MM.1S (cell line): ENCODE measurements around the gene RCN2.

Experiments used
- DNase-seq: peaks from one replicate; pipeline ENCODE4 v3.0.0-alpha.2; 2015
- H2AFZ ChIP-seq: fragments of 300-600 bp; sonication (generic); 2 replicates; pipeline ENCODE4 v1.6.0; 2016; ENCODE audit warnings: antibody characterized with exemption, low read length
- H3F3A ChIP-seq: fragments of 300-600 bp; sonication (generic); 2 replicates; pipeline ENCODE4 v1.6.1; 2016; ENCODE audit warnings: mild to moderate bottlenecking, antibody characterized with exemption, low read length, moderate library complexity, mixed read lengths; ENCODE audit not compliant: insufficient read depth
- H3K27ac ChIP-seq: fragments of 300-600 bp; sonication (generic); 2 replicates; pipeline ENCODE4 v1.5.1; 2016; ENCODE audit warnings: mild to moderate bottlenecking, low read length
- H3K27me3 ChIP-seq: fragments of 300-600 bp; sonication (generic); replicated peaks from 2 replicates; pipeline ENCODE4 v1.6.0; 2016; ENCODE audit warnings: low read length; ENCODE audit not compliant: insufficient read depth
- H3K36me3 ChIP-seq: fragments of 300-600 bp; sonication (generic); replicated peaks from 2 replicates; pipeline ENCODE4 v1.6.1; 2016; ENCODE audit warnings: mild to moderate bottlenecking, low read length, mixed read lengths; ENCODE audit not compliant: insufficient read depth
- H3K4me1 ChIP-seq: fragments of 300-600 bp; sonication (generic); 2 replicates; pipeline ENCODE4 v1.6.1; 2016; ENCODE audit warnings: low read length, mixed read lengths
- H3K4me2 ChIP-seq: fragments of 300-600 bp; sonication (generic); 2 replicates; pipeline ENCODE4 v1.6.0; 2016; ENCODE audit warnings: low read depth, low read length
- H3K4me3 ChIP-seq: fragments of 300-600 bp; sonication (generic); 2 replicates; pipeline ENCODE4 v1.5.1; 2016; ENCODE audit warnings: low read length, mixed read lengths
- H3K79me2 ChIP-seq: fragments of 300-600 bp; sonication (generic); 2 replicates; pipeline ENCODE4 v1.6.1; 2016; ENCODE audit warnings: mixed run types, low read length, mixed read lengths
- H3K9ac ChIP-seq: fragments of 300-600 bp; sonication (generic); 2 replicates; pipeline ENCODE4 v1.6.1; 2016; ENCODE audit warnings: low read length, mixed read lengths
- H3K9me2 ChIP-seq: fragments of 300-600 bp; sonication (generic); replicated peaks from 2 replicates; pipeline ENCODE4 v1.6.1; 2016; ENCODE audit warnings: mild to moderate bottlenecking, low read length, mixed read lengths; ENCODE audit not compliant: insufficient read depth
- H3K9me3 ChIP-seq: fragments of 300-600 bp; sonication (generic); replicated peaks from 2 replicates; pipeline ENCODE4 v1.6.1; 2016; ENCODE audit warnings: mild to moderate bottlenecking, low read length, mixed read lengths; ENCODE audit not compliant: insufficient read depth
- H4K20me1 ChIP-seq: fragments of 300-600 bp; sonication (generic); 2 replicates; pipeline ENCODE4 v1.6.1; 2016; ENCODE audit warnings: mild to moderate bottlenecking, low read length, moderate library complexity, mixed read lengths; ENCODE audit not compliant: insufficient read depth
- CTCF ChIP-seq: fragments of 300-600 bp; sonication (generic); IDR thresholded peaks from 2 replicates; pipeline ENCODE4 v1.5.1; 2016; ENCODE audit warnings: antibody characterized with exemption, low read length, mixed read lengths
- EZH2 ChIP-seq: fragments of 300-600 bp; sonication (generic); optimal IDR thresholded peaks from 2 replicates; pipeline ENCODE3; 2017; ENCODE audit warnings: low read depth, mild to moderate bottlenecking, antibody characterized with exemption, low read length, mixed read lengths
- EZH2phosphoT487 ChIP-seq: fragments of 300-600 bp; sonication (generic); IDR thresholded peaks from 2 replicates; pipeline ENCODE4 v1.6.1; 2018; ENCODE audit warnings: antibody characterized with exemption, low read length

Gene RCN2

GRCh38 chr15:76991741-76992645, 60.4 kb downstream of the RCN2 start:
- Histone ChIP-seq H3K9me3 (no peaks in the 10 kb centered on the region), H3K27ac (no peak overlapping the region), H3K4me3 (no peak overlapping the region), H3K9ac (no peak overlapping the region), H3K79me2 (no peaks in the 10 kb centered on the region), H3K4me1 (no peaks in the 10 kb centered on the region), H3K27me3 (no peaks in the 10 kb centered on the region), H2AFZ (no peak overlapping the region), H4K20me1 (no peaks in the 10 kb centered on the region), H3K9me2 (no peaks in the 10 kb centered on the region), H3K4me2 (no peak overlapping the region), H3F3A (no peaks in the 10 kb centered on the region), H3K36me3 (no peaks in the 10 kb centered on the region)
- TF ChIP-seq EZH2phosphoT487 (no peak), CTCF (no peak), EZH2 (no peak)
- no peak for DNase-seq

GRCh38 chr15:76993114-76993725, 61.7 kb downstream of the RCN2 start:
- Histone ChIP-seq H3K4me1 (no peaks in the 10 kb centered on the region), H3K27ac (no peak overlapping the region), H3F3A (no peaks in the 10 kb centered on the region), H3K36me3 (no peaks in the 10 kb centered on the region), H3K27me3 (no peaks in the 10 kb centered on the region), H3K4me2 (no peak overlapping the region), H3K9me3 (no peaks in the 10 kb centered on the region), H3K9me2 (no peaks in the 10 kb centered on the region), H3K79me2 (no peaks in the 10 kb centered on the region), H3K4me3 (no peak overlapping the region), H3K9ac (no peak overlapping the region), H4K20me1 (no peaks in the 10 kb centered on the region), H2AFZ (no peak overlapping the region)
- no peak for DNase-seq
- TF ChIP-seq EZH2phosphoT487 = no peak
- TF ChIP-seq EZH2 = no peak
- no peak for TF ChIP-seq CTCF

- Histone ChIP-seq H3K36me3 (no peaks in the 10 kb centered on the region), H3F3A (no peaks in the 10 kb centered on the region), H3K4me2 (no peak overlapping the region), H3K9me3 (no peaks in the 10 kb centered on the region), H4K20me1 (no peaks in the 10 kb centered on the region), H3K27ac (no peak overlapping the region), H3K9ac (no peak overlapping the region), H2AFZ (no peak overlapping the region), H3K79me2 (no peaks in the 10 kb centered on the region), H3K27me3 (no peaks in the 10 kb centered on the region), H3K9me2 (no peaks in the 10 kb centered on the region), H3K4me1 (no peaks in the 10 kb centered on the region), H3K4me3 (no peak overlapping the region)
- no peak for TF ChIP-seq CTCF
- no peak for TF ChIP-seq EZH2
- TF ChIP-seq EZH2phosphoT487 = no peak
- no peak for DNase-seq
Observed at GRCh38 chr15:76994001-76994400, 62.5 kb downstream of the RCN2 start.
